Liver (tissue), 9 donors: ENCODE results near the gene MFRP. TPM values are rescaled to one million over a fixed set of nuclear protein-coding genes. Genes with fewer than 3 reads are reported as not detected.

Experiments
- DNase-seq: peaks from one replicate; pipeline ENCODE4 v3.0.0-alpha.2; 2017; ENCODE audit warnings: low spot score
- H3K27ac ChIP-seq, 2 donors: one replicate each; pipeline ENCODE4 v1.7.0; 2013; ENCODE audit warnings: inconsistent platforms in 2 of 2, low read length in 2 of 2, control low read depth in 1 of 2, low read depth in 1 of 2, mild to moderate bottlenecking in 1 of 2
- H3K27me3 ChIP-seq, 4 donors: one replicate each; pipeline versions ENCODE4 v1.6.1 to v1.7.0; 2013; ENCODE audit warnings: low read length in 3 of 4, inconsistent platforms in 1 of 4, mild to moderate bottlenecking in 1 of 4, moderate library complexity in 1 of 4; ENCODE audit not compliant: control insufficient read depth in 4 of 4, insufficient read depth in 4 of 4
- H3K36me3 ChIP-seq, 4 donors: one replicate each; pipeline versions ENCODE4 v1.6.1 to v1.7.0; 2013; ENCODE audit warnings: low read length in 3 of 4, mild to moderate bottlenecking in 3 of 4, low read depth in 1 of 4, moderate library complexity in 1 of 4; ENCODE audit not compliant: control insufficient read depth in 4 of 4, insufficient read depth in 3 of 4
- H3K4me1 ChIP-seq, 4 donors: one replicate each; pipeline versions ENCODE4 v1.6.1 to v1.7.0; 2013; ENCODE audit warnings: low read length in 3 of 4, mild to moderate bottlenecking in 3 of 4, moderate library complexity in 1 of 4; ENCODE audit not compliant: control insufficient read depth in 4 of 4, insufficient read depth in 4 of 4
- H3K4me3 ChIP-seq, 3 donors: one replicate each; pipeline versions ENCODE4 v1.6.1 to v1.7.0; 2013; ENCODE audit warnings: low read length in 3 of 3, control low read depth in 1 of 3, low read depth in 1 of 3, mild to moderate bottlenecking in 1 of 3
- H3K9ac ChIP-seq, 2 donors: one replicate each; pipeline ENCODE4 v1.7.0; 2013; ENCODE audit warnings: low read length in 2 of 2, mild to moderate bottlenecking in 2 of 2, moderate library complexity in 2 of 2, control low read depth in 1 of 2, low read depth in 1 of 2
- H3K9me3 ChIP-seq, 4 donors: one replicate each; pipeline versions ENCODE4 v1.6.1 to v1.7.0; 2013; ENCODE audit warnings: low read length in 3 of 4; ENCODE audit not compliant: control insufficient read depth in 4 of 4
- EGR1 ChIP-seq, 2 donors: IDR thresholded peaks; 2 replicates each; pipeline ENCODE4 v1.6.1; 2016 to 2018; ENCODE audit warnings: antibody characterized with exemption in 2 of 2, low read depth in 2 of 2
- FOXA1 ChIP-seq: IDR thresholded peaks from 2 replicates; pipeline ENCODE4 v1.6.1; 2016; ENCODE audit warnings: antibody characterized with exemption
- FOXA2 ChIP-seq: IDR thresholded peaks from 2 replicates; pipeline ENCODE4 v1.6.1; 2016; ENCODE audit warnings: antibody characterized with exemption
- GABPA ChIP-seq, 2 donors: IDR thresholded peaks in 1 of 2; conservative IDR thresholded peaks in 1 of 2; 2 replicates each; pipeline ENCODE4 v1.6.1; 2016; ENCODE audit warnings: antibody characterized with exemption in 2 of 2, mild to moderate bottlenecking in 1 of 2, moderate library complexity in 1 of 2
- HNF4A ChIP-seq, 2 donors: conservative IDR thresholded peaks; 2 replicates each; pipeline ENCODE4 v1.6.1; 2016; ENCODE audit warnings: antibody characterized with exemption in 2 of 2, mild to moderate bottlenecking in 2 of 2
- HNF4G ChIP-seq: IDR thresholded peaks from 2 replicates; pipeline ENCODE4 v1.6.1; 2016; ENCODE audit warnings: antibody characterized with exemption
- JUND ChIP-seq, 2 donors: IDR thresholded peaks; 2 replicates each; pipeline ENCODE4 v1.6.1; 2016; ENCODE audit warnings: antibody characterized with exemption in 2 of 2
- RAD21 ChIP-seq, 2 donors: IDR thresholded peaks; 2 replicates each; pipeline ENCODE4 v1.6.1; 2016; ENCODE audit warnings: antibody characterized with exemption in 2 of 2, mild to moderate bottlenecking in 2 of 2
- RXRA ChIP-seq, 2 donors: IDR thresholded peaks; 2 replicates each; pipeline ENCODE4 v1.6.1; 2017 to 2018; ENCODE audit warnings: antibody characterized with exemption in 2 of 2, mild to moderate bottlenecking in 1 of 2
- SP1 ChIP-seq: IDR thresholded peaks from 2 replicates; pipeline ENCODE4 v1.6.1; 2018; ENCODE audit warnings: antibody characterized with exemption, mild to moderate bottlenecking
- TAF1 ChIP-seq: conservative IDR thresholded peaks from 2 replicates; pipeline ENCODE4 v1.6.1; 2016; ENCODE audit warnings: antibody characterized with exemption, mild to moderate bottlenecking
- YY1 ChIP-seq: IDR thresholded peaks from 2 replicates; pipeline ENCODE4 v1.6.1; 2016; ENCODE audit warnings: antibody characterized with exemption, mild to moderate bottlenecking
- WGBS: extraction: QIAGEN DNeasy Blood & Tissue Kit; methylation state at CpG from one replicate; pipeline ENCODE4 v1.1.7; 2013; 5-methylcytosine and 5-hydroxymethylcytosine counted together
- polyA plus RNA-seq, 2 donors: library from polyadenylated mRNA; stranded (reverse) in 1 of 2; unstranded in 1 of 2; fragments of 200-250 nt in 1 of 2; fragments of >200 nt in 1 of 2; fragmentation: Nextera tagmentation in 1 of 2; extraction: Ambion mirVana in 1 of 2; gene quantifications; one replicate each; pipeline versions ENCODE4 v1.2.1 to v1.2.3, GENCODE V29; 2013 to 2015
- total RNA-seq, 2 donors: library from RNA; depleted of rRNA; stranded (reverse); fragments of >200 nt; gene quantifications; one replicate each; pipeline ENCODE4 v1.2.3, GENCODE V29; 2014
- TF ChIP-seq, protein P1 (sequence below): fragments of 150-350 bp; IDR thresholded peaks from 2 replicates; pipeline ENCODE4 v1.5.1; 2017; ENCODE audit warnings: improper control_type of control experiment, low read depth, low read length; ENCODE audit not compliant: missing input control
- TF ChIP-seq, protein P2 (sequence below): IDR thresholded peaks from 2 replicates; pipeline ENCODE4 v1.6.1; 2016; ENCODE audit warnings: antibody characterized with exemption, mild to moderate bottlenecking
- TF ChIP-seq, protein P3 (sequence below): IDR thresholded peaks from 2 replicates; pipeline ENCODE4 v1.6.1; 2016; ENCODE audit warnings: antibody characterized with exemption
- donor health status: healthy.
- donor health status: healthy.
- donor health status: healthy.
- donor health status: healthy.
- donor health status: healthy.

The MFRP gene
- total and polyA plus RNA-seq, 4 donors = not detected

DNA sequence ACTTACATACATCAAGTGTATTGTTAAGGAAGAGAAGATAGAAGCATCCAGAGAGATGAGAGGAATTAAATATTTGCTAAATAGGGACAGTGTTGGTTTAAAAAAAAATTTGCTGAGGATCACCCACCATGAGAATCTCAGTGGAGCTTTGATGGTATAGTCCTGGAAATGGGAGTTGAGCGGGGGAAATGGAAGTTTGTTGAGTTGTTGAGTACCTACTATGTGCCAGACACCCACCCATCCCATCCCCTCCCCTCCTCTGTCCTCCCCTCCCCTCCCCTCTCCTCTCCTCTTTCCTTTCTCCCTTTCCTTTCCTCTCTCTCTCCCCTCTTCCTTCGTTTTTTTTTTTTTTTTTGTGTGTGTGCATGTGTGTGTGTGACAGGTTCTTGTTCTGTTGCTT lies 4.7 kb upstream of the MFRP start:
- H3K4me3 ChIP-seq = no peak overlapping the region
- H3K36me3 ChIP-seq = no peaks in the 10 kb centered on the region
- H3K27ac ChIP-seq = no peak overlapping the region
- H3K4me1 ChIP-seq = peaks cover 1 to 19% (median 12%) of the 10 kb centered on the region in 4 donors
- no peak for TF ChIP-seq TAF1
- no peak for TF ChIP-seq HNF4G
- TF ChIP-seq, protein P1, sequence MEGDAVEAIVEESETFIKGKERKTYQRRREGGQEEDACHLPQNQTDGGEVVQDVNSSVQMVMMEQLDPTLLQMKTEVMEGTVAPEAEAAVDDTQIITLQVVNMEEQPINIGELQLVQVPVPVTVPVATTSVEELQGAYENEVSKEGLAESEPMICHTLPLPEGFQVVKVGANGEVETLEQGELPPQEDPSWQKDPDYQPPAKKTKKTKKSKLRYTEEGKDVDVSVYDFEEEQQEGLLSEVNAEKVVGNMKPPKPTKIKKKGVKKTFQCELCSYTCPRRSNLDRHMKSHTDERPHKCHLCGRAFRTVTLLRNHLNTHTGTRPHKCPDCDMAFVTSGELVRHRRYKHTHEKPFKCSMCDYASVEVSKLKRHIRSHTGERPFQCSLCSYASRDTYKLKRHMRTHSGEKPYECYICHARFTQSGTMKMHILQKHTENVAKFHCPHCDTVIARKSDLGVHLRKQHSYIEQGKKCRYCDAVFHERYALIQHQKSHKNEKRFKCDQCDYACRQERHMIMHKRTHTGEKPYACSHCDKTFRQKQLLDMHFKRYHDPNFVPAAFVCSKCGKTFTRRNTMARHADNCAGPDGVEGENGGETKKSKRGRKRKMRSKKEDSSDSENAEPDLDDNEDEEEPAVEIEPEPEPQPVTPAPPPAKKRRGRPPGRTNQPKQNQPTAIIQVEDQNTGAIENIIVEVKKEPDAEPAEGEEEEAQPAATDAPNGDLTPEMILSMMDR = no peak
- no peak for TF ChIP-seq SP1
- no peak for TF ChIP-seq EGR1 (IDR thresholded peaks at IDR 0.05; ENCODE audit: low read depth in 2 of 2)
- TF ChIP-seq FOXA2 = no peak
- no peak for TF ChIP-seq RAD21 (IDR thresholded peaks at IDR 0.05)
- TF ChIP-seq RXRA (IDR thresholded peaks at IDR 0.05) = no peak
- H3K27me3 ChIP-seq = no peaks in the 10 kb centered on the region
- no peak for DNase-seq
- 46% methylated on average over 2 of the region's 2 CpGs for WGBS
- no peaks in the 10 kb centered on the region for H3K9me3 ChIP-seq
- H3K9ac ChIP-seq = no peak overlapping the region

DNA sequence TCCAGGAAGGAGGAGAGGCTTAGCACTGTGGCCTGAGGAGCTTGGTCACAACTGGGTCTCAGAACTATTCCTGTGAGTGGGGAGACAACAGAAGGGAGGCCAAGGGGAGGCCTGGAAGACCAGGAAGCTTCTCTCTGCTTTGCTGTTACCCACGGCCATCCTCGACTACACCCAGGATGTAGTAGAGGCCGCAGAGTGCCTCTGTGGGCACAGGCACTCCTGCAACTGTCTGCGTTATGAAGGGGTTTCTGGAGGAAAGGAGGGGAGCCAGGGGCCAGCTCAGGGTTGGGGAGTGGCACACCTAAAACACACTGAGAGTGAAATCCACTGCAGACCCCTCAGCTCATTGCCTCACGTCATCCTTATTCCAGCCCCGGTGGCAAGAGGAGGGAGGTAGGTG lies 3.8 kb upstream of the MFRP start:
- H3K36me3 ChIP-seq = no peaks in the 10 kb centered on the region
- 82% methylated on average over 6 of the region's 6 CpGs for WGBS
- DNase-seq = no peak
- H3K27me3 ChIP-seq = no peaks in the 10 kb centered on the region
- no peak overlapping the region for H3K4me3 ChIP-seq
- no peak overlapping the region for H3K9ac ChIP-seq
- no peaks in the 10 kb centered on the region for H3K9me3 ChIP-seq
- peaks cover 0 to 14% (median 8%) of the 10 kb centered on the region in 4 donors for H3K4me1 ChIP-seq
- no peak overlapping the region for H3K27ac ChIP-seq
- TF ChIP-seq FOXA2 = no peak
- no peak for TF ChIP-seq HNF4A (conservative IDR thresholded peaks at IDR 0.05)
- no peak for TF ChIP-seq JUND (IDR thresholded peaks at IDR 0.05)

DNA sequence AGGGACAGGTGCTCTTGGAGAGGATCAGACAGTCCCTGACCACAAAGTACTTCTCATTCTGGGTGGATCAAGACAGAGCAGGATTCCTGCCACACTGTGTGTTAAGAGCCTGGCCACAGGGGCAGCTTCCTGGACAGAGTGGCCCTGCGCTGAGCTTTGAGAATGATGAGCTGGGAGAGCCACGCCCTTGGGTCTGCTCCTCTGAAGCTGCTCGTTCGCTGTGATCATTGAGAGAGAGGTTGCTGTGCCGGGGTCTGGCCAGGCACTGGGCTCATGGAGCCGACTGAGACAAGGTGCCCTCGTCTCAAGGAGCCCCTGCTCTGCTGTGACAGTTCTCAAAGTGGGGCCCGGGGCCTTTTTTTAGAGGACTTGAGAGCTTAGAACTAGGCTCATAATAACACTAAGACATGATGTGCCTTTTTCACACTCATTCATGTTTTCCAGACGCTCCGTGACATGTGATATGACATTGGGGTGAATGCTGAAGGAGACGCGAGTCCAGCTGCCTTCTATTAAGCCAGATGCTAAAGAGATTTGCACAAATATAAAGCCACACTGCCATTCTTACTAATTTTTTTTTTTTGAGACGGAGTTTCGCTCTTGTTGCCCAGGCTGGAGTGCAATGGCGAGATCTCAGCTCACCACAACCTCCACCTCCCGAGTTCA lies 1.6 kb upstream of the MFRP start:
- no peak for DNase-seq
- TF ChIP-seq, protein P2, sequence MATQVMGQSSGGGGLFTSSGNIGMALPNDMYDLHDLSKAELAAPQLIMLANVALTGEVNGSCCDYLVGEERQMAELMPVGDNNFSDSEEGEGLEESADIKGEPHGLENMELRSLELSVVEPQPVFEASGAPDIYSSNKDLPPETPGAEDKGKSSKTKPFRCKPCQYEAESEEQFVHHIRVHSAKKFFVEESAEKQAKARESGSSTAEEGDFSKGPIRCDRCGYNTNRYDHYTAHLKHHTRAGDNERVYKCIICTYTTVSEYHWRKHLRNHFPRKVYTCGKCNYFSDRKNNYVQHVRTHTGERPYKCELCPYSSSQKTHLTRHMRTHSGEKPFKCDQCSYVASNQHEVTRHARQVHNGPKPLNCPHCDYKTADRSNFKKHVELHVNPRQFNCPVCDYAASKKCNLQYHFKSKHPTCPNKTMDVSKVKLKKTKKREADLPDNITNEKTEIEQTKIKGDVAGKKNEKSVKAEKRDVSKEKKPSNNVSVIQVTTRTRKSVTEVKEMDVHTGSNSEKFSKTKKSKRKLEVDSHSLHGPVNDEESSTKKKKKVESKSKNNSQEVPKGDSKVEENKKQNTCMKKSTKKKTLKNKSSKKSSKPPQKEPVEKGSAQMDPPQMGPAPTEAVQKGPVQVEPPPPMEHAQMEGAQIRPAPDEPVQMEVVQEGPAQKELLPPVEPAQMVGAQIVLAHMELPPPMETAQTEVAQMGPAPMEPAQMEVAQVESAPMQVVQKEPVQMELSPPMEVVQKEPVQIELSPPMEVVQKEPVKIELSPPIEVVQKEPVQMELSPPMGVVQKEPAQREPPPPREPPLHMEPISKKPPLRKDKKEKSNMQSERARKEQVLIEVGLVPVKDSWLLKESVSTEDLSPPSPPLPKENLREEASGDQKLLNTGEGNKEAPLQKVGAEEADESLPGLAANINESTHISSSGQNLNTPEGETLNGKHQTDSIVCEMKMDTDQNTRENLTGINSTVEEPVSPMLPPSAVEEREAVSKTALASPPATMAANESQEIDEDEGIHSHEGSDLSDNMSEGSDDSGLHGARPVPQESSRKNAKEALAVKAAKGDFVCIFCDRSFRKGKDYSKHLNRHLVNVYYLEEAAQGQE = no peak
- TF ChIP-seq HNF4G (no peak), EGR1 (IDR thresholded peaks at IDR 0.05; ENCODE audit: low read depth in 2 of 2) (no peak), FOXA1 (no peak), SP1 (no peak), RXRA (IDR thresholded peaks at IDR 0.05) (no peak), TAF1 (no peak), GABPA (IDR thresholded peaks at IDR 0.05 in 1 of 2, conservative IDR thresholded peaks at IDR 0.05 in 1 of 2) (no peak), YY1 (no peak), RAD21 (IDR thresholded peaks at IDR 0.05) (no peak), JUND (IDR thresholded peaks at IDR 0.05) (no peak), HNF4A (conservative IDR thresholded peaks at IDR 0.05) (no peak)
- TF ChIP-seq, protein P3, sequence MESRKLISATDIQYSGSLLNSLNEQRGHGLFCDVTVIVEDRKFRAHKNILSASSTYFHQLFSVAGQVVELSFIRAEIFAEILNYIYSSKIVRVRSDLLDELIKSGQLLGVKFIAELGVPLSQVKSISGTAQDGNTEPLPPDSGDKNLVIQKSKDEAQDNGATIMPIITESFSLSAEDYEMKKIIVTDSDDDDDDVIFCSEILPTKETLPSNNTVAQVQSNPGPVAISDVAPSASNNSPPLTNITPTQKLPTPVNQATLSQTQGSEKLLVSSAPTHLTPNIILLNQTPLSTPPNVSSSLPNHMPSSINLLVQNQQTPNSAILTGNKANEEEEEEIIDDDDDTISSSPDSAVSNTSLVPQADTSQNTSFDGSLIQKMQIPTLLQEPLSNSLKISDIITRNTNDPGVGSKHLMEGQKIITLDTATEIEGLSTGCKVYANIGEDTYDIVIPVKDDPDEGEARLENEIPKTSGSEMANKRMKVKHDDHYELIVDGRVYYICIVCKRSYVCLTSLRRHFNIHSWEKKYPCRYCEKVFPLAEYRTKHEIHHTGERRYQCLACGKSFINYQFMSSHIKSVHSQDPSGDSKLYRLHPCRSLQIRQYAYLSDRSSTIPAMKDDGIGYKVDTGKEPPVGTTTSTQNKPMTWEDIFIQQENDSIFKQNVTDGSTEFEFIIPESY = no peak
- H3K27ac ChIP-seq = no peak overlapping the region
- H3K9ac ChIP-seq = no peak overlapping the region
- H3K9me3 ChIP-seq = no peaks in the 10 kb centered on the region
- WGBS = 84% methylated on average over 16 of the region's 16 CpGs
- no peaks in the 10 kb centered on the region for H3K36me3 ChIP-seq
- no peaks in the 10 kb centered on the region for H3K27me3 ChIP-seq
- H3K4me3 ChIP-seq = no peak overlapping the region
- H3K4me1 ChIP-seq = peaks cover 0 to 5% (median 0%) of the 10 kb centered on the region in 4 donors
